T-helper 1 cell treated with Interleukin-12 subunit alpha and Interleukin-12 subunit beta and Interleukin-4 antibody, amounts not matched to agents 30 ng/mL and 1 ng/mL, for 36 hours (primary cell): ENCODE results near the gene GNAI2. TPM values are rescaled to one million over a fixed set of nuclear protein-coding genes. Genes with fewer than 3 reads are reported as not detected.

ENCODE experiments used
- intact Hi-C: fragments of 100-400 bp; cut with micrococcal nuclease; formaldehyde crosslinking; loops from one replicate; pipeline ENCODE4 v1.15.1; 2024
- total RNA-seq: library from RNA; stranded (reverse); gene quantifications from 2 replicates; pipeline ENCODE4 v1.2.3, GENCODE V29; 2022

Gene GNAI2
- total RNA-seq, 1 donor from 2014 or later, result 460 TPM

DNA sequence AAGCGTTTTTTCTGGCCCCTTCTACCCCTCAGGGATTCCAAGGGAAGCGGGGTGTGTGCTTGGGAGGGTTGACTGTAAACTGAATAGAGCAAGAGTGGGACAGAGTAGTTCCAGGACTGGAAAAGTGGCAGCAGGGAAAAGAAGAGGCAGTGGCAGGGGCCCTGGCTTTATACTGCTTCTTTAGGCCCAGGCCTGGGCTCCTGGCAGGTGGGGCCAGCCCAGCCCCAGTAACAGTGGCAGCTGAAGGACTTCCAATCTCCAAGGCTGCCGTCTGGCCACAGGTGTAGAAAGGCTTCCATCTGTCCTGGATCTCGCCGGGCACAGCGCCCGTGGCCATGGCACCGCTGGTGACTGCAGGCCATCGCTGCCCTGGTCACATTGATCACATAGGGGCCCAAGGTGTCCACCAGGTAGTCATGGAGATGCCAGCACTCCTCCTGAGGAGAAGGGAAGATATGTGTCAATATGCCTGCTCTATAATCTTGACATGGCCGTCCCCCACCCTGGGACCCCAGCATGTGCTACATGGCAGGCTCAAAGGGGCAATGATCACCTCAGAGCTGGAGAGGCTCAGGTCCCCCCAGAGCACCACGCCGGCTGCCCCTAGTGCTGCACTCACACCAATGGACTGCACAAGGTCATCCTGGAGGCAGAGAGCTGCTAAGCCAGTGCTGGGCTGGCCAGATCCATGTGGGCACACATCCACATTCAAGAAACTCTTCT, 57.2 kb downstream of the GNAI2 start:
- intact Hi-C loops, result loop anchor here (10.0 kb wide), 2 partner anchors 818 to 1268 kb away; partner anchors contain the start of genes DAG1, IMPDH2 and NDUFAF3

DNA sequence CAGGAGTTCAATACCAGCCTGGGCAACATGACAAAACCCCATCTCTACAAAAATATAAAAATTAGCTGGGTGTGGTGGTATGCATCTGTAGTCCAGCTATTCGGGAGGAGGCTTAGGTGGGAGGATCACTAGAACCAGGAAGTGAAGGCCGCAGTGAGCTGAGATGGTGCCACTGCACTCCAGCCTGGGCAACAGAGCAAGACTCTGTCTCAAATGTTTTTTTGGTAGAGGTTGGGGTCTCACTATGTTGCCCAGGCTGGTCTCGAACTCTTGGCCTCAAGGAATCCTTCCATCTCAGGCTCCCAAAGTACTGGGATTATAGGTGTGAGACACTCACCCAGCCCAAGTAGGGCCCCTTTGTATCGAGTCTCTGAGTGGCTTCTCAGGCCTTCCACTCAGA, 58.1 kb downstream of the GNAI2 start:
- intact Hi-C loops, result loop anchor here (10.0 kb wide), 2 partner anchors 819 to 1269 kb away; partner anchors contain the start of genes DAG1, IMPDH2 and NDUFAF3

DNA sequence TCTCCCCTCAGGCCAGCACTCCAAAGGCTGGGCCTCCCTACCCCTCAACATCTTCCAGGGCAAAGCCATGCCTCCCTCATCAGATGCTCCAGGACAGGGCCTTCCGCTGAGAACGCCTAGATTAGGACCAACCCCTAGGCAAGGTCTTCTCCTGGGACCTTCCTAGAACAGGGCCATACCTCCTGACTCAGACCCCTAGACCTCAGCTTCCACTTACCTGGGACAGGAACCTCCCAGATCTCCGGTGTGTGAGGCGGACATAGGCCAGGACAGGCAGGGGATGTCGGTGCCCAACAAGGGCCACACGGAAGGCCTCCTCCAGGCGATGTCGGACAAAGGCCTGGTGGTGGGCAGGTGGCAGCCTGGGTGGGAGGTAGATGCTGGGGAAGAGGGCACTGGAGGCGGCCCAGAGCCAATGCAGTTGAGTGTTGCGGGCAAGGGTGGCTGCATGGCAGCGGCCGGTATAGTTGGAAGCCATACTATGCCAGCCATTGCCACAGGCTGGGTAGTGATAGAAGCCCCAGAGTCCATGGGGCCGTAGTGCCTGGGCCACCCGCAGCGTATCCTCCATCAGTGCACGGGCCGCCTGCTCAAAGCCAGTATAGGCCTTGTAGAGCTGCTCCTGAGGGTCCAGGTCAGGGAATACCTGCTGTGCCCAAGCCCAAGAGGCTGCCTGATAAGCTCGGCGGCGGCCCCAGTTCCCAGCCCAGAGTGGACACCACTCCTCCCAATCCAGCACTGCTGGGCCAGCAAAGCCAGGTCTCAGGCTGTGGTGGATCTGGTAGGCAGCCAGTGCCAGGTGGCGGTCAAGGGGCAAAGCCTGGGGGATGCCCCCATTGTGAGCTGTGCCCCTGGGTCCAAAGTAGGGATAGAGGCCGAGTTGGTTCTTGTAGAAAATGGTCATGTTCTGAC, 58.7 kb downstream of the GNAI2 start:
- intact Hi-C loops, result loop anchor here (5.0 to 10.0 kb wide), 5 partner anchors 437 to 1377 kb away; partner anchors contain the start of genes ARIH2, DAG1, IMPDH2 and NDUFAF3

DNA sequence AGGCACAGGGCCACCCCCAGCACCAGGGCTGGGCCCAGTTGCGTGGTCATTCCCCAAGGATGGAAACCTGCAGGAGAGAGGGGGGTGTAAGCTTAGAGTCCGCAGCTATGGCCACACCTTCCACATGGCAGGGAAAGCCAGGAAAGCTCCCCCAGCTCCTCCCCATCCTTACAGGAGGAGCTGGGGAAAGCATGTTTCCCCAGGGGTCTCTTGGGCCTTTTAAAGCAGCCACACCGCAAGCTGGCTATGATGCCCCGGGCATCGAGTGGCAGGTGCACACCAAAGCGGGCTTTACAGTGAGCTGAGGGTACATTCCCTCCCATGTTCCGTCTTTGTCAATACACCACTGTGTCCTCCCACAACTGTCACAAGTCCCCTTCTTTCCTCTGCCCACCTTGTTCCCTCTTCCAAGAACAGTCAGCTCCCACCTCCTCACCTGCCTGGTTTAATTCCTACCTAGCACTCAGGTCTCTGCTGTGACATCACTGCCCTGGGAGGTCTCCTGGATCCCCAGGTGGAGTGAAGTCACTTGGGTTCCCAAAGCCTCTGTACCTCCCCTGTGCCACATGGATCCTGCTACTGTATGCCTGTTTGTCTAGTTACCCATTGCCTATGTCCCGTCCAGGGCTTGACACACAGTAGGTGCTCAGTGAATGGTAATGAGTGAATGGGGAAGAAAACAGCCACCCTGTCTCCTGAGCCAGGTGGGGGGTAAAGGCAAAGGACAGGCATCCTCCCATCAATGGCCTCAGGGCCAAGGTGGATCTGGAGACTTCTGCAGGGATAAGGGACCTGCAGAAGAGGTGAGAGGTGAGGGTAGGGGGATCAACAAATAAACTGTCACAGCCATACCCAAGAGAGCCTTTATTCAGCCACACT, 59.8 kb downstream of the GNAI2 start:
- intact Hi-C loops, result loop anchor here (5.0 to 10.0 kb wide), 5 partner anchors 438 to 1378 kb away; partner anchors contain the start of genes ARIH2, DAG1, IMPDH2 and NDUFAF3

DNA sequence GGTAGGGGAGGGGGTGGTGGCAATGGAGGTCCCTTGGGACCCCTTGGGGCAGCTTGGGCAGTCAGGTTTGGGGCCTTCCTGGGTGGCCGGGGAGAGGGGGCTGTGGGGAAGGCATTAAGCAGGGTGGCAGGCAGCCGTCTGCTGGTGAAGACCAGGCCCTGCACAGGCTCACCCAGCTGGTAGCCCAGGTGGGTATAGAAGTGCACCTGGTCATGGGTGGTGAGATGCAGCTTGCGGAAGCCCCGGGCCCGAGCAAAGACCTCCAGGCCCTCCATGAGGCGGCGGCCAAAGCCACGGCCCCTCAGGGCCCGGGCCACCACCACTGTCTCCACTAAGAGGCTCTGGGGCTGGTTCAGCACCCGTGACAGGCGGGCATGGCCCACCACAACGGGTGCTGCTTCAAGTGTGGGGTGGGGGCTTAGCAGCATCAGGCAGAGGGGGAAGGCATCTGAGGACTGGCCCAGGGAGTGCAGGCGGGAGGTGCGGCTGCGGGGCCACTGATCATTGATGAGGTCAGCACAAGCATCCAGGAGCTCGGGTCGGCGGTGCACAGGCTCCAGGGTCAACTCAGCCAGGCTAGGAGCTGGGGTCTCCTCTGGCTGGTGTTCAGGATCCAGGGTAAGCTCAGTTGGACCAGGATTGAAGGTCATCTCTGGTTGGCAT, 60.8 kb downstream of the GNAI2 start:
- intact Hi-C loops, result loop anchor here (5.0 to 10.0 kb wide), 5 partner anchors 440 to 1380 kb away; partner anchors contain the start of genes ARIH2, DAG1, IMPDH2 and NDUFAF3

DNA sequence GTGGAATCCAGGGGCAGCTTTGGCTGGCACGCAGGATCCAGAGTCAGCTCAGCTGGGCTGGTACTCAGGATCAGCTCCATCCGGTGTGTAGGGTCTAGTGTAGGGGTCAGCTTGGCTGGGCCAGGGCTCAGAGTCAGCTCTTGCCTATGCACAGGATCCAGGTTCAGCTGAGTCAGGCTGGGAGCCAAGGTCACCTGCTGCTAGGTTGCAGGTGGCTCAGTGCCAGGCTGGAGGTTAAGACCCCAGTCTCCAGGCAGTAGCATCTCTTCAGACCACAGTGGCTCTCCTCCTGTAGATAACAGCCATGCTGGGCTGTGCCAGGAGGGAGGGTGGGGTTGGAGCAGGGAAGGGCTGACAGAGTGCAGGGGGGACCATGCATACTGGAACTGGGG, 61.4 kb downstream of the GNAI2 start:
- intact Hi-C loops, result loop anchor here (5.0 to 10.0 kb wide), 5 partner anchors 440 to 1380 kb away; partner anchors contain the start of genes ARIH2, DAG1, IMPDH2 and NDUFAF3

DNA sequence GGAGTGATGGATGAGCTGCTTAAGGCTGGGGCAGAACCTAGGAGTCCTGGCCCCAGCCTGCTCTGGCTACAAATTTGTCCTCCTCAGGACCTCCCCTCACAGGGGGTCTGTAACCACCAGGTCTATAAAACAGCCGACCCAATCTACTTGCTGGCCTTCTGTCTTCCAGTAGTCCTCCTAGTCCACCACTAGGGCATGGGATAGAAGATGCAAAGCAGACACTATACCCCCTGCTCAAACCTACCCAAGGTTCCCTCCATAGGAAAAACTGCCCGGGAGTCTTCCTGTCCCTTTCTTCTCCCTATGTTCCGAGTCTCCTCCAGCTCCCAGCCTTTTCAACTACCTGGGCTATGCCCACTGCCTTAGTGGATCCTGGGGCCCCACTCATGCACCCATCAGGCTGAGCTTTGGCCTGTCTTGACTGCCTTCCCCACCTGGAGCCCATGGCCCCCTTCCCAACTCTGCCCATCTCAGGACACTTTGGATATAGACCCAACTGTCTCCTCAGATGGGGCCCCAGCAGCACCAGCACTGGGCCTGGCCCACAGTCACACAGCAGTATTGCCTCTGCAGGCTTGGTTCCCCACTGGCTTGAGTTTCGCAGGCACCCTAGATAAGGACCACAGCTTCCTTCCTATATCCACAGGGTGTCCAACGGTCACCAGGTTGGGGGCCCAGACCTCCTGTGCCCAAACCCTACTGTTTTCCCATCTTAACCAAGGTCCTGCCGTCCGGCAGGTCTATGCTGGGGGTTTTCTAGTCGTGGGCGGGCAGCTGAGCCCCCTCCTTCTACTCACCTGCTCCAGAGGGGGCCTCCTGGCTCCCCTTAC, 62.1 kb downstream of the GNAI2 start:
- intact Hi-C loops, result loop anchor here (1.0 to 10.0 kb wide), 13 partner anchors 67 to 1857 kb away; partner anchors contain the start of genes ARIH2, CCDC51, CISH and DAG1

DNA sequence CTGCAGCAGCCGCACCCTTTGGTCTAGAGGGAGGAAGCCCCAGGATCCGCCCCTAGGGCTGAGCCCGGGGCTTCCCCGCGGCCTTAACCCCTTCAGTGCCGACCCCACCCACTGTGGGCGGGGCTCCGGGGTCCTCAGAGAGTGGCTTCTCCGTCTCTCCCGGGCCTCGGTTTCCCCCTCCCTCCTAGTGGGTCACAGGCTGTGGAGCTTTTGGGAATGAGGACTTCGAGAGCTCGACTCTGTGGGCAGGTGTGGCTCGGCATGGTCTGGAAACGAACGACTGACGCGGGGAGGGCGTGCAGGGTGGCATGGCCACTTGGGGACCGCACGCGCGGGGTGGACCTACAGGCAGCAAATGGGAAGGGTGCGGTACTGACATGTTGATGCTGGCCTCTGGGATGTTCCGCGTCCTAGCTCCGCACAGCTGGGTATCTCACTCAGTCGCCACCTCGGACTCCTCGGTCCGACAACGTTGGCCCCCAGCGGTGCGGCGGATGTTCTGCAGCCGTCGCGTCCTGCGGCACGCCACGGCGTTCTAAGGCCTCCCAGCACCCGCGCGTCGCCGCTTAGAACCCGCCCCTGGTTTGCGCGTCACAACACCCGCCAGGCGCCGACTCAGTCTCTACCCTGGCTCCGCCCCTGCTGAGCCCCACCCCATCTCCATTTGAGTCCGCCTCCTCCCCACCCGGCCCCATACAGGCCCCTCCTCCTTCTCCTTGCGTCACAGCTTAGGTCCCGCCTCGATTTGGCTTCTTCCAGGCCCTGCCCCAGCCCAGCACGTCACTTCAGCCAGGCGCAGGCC, 63.0 kb downstream of the GNAI2 start, which contains the start of the genes HYAL3 and NAA80:
HYAL3 (minus strand) TSS at position 570 of the 802 bp plus-strand sequence. CDS start 3,803 bp downstream, outside the sequence.
NAA80 (minus strand) TSS at position 570 of the 802 bp plus-strand sequence. CDS start 1,942 bp downstream, outside the sequence.
- intact Hi-C loops, result loop anchor here (1.0 to 10.0 kb wide), 28 partner anchors 22 to 1858 kb away; partner anchors contain the start of genes AMIGO3, APEH, ARIH2 and CCDC51

DNA sequence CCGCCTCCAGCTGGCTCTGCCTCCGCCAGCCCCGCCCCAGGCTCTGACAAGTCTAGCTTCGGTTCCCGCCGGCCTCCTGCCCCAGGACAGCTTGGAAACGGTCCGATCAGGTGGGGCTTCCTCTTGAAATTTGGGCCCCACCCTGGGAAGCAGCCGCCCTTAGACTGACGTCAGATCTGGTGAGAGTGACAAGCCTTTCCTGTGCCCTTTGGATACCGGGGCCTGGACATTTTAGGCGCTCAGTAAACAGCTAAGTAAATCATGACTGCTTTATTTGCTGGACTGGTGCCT, 63.6 kb downstream of the GNAI2 start:
- intact Hi-C loops, result loop anchor here (1.0 to 10.0 kb wide), 27 partner anchors 22 to 1859 kb away; partner anchors contain the start of genes AMIGO3, APEH, ARIH2 and CCDC51

DNA sequence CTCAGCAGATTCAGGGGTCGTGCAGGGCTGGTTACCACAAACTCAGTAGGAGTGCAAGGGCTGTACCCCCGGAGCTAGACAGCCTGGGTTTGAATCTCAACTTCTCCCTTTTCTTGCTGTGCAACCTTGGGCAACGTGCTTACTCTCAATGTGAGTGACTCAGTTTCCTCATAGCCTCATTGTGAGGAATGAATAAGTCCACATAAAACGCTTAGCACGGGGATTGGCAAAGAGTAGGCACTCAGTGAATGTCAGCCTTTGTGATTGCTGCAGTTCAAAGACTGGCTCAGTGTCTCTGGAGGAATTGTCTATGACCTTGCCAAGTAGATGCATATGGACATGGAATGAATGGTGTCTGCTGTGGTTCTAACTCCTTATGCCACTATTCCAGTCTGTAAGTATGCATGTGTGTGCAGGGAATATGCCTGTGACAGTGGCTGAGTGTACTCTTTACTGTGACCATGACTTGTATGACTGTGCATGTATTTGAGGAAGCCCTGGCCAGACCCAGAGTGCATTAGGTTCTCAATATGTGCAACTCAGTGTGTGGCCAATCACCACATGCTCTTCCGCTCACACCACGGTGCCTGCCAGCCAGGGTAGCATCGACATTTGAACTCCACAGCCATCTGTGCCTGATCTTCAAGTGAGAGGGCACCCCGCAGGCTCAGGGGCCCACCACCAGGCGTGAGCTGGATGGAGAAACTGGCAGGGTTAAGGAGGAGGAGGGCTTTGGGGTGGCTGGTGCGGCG, 64.1 kb downstream of the GNAI2 start:
- intact Hi-C loops, result loop anchor here (1.0 to 10.0 kb wide), 29 partner anchors 8 to 1859 kb away; partner anchors contain the start of genes AMIGO3, APEH, ARIH2 and CCDC51

DNA sequence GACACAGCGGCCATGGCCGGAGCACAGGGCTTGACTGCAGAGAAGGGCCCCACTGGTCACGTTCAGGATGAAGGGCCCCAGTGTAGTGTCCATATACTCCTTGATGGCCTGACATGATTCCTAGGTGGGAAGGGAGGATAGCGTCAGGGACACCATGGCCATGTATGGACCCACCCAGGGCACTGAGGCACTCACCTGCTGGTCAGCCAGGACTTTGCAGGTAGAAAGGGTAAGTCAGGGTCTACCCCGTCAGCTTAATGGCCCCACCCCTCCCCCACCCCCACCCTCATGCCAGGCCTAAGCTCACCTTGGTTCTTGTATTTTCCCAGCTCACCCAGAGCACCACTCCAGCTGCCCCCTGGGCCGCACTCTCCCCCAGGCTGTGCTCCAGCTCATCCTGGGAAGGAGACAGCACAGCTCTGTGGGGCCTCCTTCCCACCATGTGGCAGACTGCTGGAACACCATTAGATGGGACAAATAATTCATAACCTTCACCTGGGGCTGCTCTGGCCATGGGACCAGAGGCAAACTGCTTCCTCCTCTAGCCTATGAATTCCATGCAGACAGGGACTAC, 64.8 kb downstream of the GNAI2 start:
- intact Hi-C loops, result loop anchor here (1.0 kb wide), 2 partner anchors 8 to 10 kb away; partner anchors contain the start of gene IFRD2

DNA sequence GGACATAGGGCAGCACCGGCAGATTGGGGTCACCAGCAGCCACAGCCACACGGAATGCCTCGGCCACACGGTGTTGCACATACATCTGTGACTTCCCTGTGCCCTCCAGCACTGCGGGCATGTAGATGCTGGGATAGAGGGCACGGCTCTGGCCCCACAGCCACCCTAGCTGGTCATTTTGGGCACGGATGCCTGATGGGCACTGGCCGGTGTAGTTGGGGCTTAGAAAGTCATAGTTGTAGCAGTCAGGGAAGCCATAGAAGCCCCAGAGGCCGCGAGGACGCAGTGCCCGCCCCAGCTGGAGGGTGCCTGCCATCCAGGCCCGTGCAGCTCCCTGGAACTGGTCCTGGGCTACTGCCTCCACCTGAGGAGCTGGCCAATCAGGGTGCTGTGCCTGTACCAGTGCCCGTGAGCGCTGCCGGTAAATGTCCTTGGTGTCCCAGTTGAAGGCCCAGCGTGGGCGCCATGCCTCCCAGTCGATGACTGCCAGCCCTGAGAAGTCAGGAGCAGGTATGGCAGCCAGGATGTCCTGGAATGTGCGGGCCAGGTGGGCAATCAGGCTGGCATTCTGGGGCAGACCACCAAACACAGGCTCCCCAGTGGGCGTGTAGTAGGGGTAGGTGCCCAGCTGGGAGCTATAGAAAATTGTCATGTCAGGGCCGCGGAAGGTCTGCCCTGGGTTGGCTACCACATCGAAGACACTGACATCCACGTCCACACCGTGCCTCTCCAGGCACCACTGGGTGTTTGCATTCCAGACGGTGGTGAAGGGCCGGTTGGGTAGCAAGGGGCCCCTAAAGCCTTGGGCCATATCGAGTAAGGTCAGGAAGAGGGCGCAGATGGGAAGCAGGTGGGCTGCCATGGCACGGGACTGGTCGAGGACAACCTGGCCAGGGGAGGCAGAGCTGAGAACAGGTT, 66.3 kb downstream of the GNAI2 start:
- intact Hi-C loops, result no loop called here

DNA sequence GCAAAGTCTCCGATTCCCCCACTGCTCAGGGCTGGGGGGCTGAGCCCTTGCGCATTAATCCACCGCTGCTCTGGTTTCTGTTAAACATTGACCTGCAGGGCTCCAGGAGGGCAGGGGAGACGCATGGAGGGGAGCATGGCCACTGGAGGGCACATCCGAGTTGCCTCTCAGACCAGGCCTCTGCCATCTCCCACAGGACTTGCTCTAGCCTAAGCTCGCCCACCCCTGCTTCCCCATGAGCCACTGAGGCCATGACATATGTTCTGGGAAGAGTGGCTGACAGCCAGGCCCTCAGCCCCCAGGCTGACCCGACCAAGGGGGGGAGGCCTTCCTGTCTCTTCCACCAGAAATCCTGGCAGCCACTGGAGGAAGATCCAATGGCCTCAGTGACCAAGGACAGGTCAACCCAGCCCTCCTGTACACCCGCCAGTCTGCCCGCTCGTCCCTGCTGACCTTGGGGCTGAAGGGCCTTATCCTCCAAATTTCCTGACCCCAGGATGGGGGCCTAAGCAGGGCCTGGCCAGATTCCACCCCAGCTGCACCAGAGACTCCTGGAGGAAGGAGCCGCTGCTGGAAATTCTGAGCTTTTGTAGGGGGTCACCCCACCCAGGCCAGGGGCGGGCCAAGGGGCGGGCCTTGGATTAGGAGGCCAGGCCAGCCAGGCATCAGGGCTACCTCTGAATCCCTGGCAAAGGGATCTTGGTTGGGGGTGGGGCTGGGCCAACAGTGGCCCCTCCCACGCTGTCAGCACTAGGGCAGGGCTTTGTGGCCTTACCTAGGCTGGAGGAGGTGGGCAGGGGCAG, 67.2 kb downstream of the GNAI2 start, which contains the start of gene HYAL1:
HYAL1 (minus strand) TSS at position 562 of the 803 bp plus-strand sequence. CDS start 618 bp downstream, outside the sequence.
- intact Hi-C loops, result no loop called here

DNA sequence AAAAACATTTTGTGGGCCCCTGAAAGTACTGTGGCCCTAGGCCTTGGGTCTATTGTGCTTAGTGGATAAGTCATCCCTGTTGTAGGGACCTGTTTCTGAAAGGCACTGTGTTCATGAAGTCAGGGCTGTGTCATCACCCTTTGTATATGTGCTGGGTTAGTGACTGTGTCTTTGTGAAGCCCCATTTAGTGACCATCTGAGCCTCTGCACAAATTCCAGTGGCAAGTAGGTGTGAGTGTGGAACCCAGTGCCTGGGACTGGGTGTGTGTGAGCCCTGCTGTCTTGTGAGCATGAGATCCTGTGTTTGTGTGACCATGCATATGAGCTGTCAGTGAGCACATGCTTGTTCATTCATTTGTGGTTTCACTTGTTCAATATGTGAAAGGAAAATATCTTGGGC, 68.6 kb downstream of the GNAI2 start:
- intact Hi-C loops, result no loop called here
